Astrocyte (in vitro differentiated cells and primary cell): ENCODE data around the gene C1QL1.

ENCODE experiments used
- CTCF ChIP-seq: IDR thresholded peaks from 2 replicates; pipeline ENCODE4 v1.5.1; 2011; ENCODE audit warnings: low read depth, mild to moderate bottlenecking, inconsistent platforms, low read length, moderate library complexity; ENCODE audit not compliant: insufficient read depth
- EZH2 ChIP-seq: IDR thresholded peaks from 2 replicates; pipeline ENCODE4 v1.6.1; 2012; ENCODE audit warnings: mild to moderate bottlenecking, low read length, inconsistent platforms; ENCODE audit not compliant: insufficient read depth

DNA sequence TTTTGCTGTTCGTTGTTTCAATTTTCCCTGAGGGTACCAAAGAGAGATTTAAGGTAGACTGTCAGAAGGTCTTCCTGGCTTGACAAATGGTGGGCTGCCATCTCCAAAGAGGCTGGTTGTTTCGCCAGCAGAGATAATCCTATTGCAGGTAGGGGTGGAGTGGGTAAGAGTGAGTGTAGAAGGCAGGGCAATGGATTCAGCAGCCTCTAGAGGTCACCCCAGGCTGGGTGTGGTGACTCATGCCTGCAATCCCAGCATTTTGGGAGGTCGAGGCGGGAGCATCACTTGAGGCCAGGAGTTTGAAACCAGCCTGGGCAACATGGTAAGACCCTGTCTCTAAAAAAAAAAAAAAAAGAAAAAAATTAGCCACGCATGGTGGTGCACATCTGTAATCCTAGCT is 48.7 kb upstream of the C1QL1 start:
- TF ChIP-seq CTCF: no peak
- TF ChIP-seq EZH2: no peak
